K562 (cell line): Measurements from ENCODE around the gene HRC. TPM values are rescaled to one million over a fixed set of nuclear protein-coding genes. Genes with fewer than 3 reads are reported as not detected.

ENCODE experiments used
- ARID2 ChIP-seq: fragments of 450-650 bp; IDR thresholded peaks from 2 replicates; pipeline ENCODE4 v1.6.1; 2017; ENCODE audit warnings: antibody characterized with exemption, mild to moderate bottlenecking
- BCOR ChIP-seq: fragments of 450-650 bp; IDR thresholded peaks from 2 replicates; pipeline ENCODE4 v1.6.1; 2016
- BDP1 ChIP-seq: IDR thresholded peaks from 3 replicates; pipeline ENCODE4 v1.6.1; 2011; ENCODE audit not compliant: insufficient read length, insufficient read depth
- CBFA2T2 ChIP-seq: fragments of 450-650 bp; conservative IDR thresholded peaks from 2 replicates; pipeline ENCODE4 v1.6.1; 2017; ENCODE audit warnings: mild to moderate bottlenecking
- ERF ChIP-seq: fragments of 450-650 bp; formaldehyde crosslinking; IDR thresholded peaks from 2 replicates; pipeline ENCODE4 v1.4.0; 2020; ENCODE audit warnings: mild to moderate bottlenecking, mixed read lengths
- MTA3 ChIP-seq: fragments of 450-650 bp; formaldehyde crosslinking; IDR thresholded peaks from 2 replicates; pipeline ENCODE4 v1.6.1; 2017; ENCODE audit warnings: mild to moderate bottlenecking, borderline replicate concordance
- PCBP1 ChIP-seq: fragments of 200-400 bp; formaldehyde crosslinking; IDR thresholded peaks from 2 replicates; pipeline ENCODE4 v1.6.1; 2018; ENCODE audit warnings: mild to moderate bottlenecking, low read depth, low read length; ENCODE audit not compliant: poor library complexity, severe bottlenecking
- TCF3 ChIP-seq: sonication (generic); formaldehyde crosslinking; IDR thresholded peaks from 2 replicates; pipeline ENCODE4 v1.4.0; 2020; ENCODE audit warnings: mild to moderate bottlenecking, missing genetic modification reagents
- ZNF253 ChIP-seq: fragments of 250-450 bp; sonication (Bioruptor Pico); conservative IDR thresholded peaks from 2 replicates; pipeline ENCODE4 v1.6.1; 2021; ENCODE audit warnings: mild to moderate bottlenecking
- ZNF696 ChIP-seq: fragments of 250-450 bp; sonication (Bioruptor Pico); conservative IDR thresholded peaks from 2 replicates; pipeline ENCODE4 v1.4.0; 2020; ENCODE audit warnings: mild to moderate bottlenecking, moderate library complexity
- polyA plus RNA-seq, 8 experiments: library from polyadenylated mRNA; depleted of rRNA in 4 of 8; stranded (reverse) in 5 of 8; unstranded in 3 of 8; fragments of >200 nt; fragmentation: Nextera tagmentation in 2 of 8; fragmentation: Illumina TruSeq in 1 of 8; extraction: Ambion mirVana in 2 of 8; extraction: Trizol in 1 of 8; gene quantifications; 2 replicates each; pipeline versions ENCODE4 v1.2.1 to v1.2.3, GENCODE V29; 2011 to 2014; ENCODE audit warnings: inconsistent platforms in 1 of 8, missing spikeins in 1 of 8
- total RNA-seq, 7 experiments: library from RNA; depleted of rRNA in 6 of 7; stranded (reverse); fragments of >200 nt in 6 of 7; fragmentation: Illumina TruSeq in 2 of 7; extraction: Trizol in 2 of 7; gene quantifications; 2 replicates each; pipeline versions ENCODE4 v1.2.1 to v1.2.3, GENCODE V29; 2011 to 2021; ENCODE audit warnings: low replicate concordance in 1 of 7
- TF ChIP-seq, protein P1 (sequence below), 2 experiments: fragments of 150-350 bp in 1 of 2; IDR thresholded peaks; 2 replicates each; pipeline ENCODE4 v1.6.1; 2012 to 2016; ENCODE audit warnings: low read depth in 2 of 2, low read length in 2 of 2, mild to moderate bottlenecking in 1 of 2, moderate library complexity in 1 of 2
- TF ChIP-seq, protein P2 (sequence below): sonication (generic); formaldehyde crosslinking; IDR thresholded peaks from 2 replicates; pipeline ENCODE4 v1.8.1; 2023; ENCODE audit warnings: mild to moderate bottlenecking, missing genetic modification reagents, moderate library complexity
- TF ChIP-seq, protein P3 (sequence below), 2 experiments: fragments of 450-650 bp; IDR thresholded peaks; 2 replicates each; pipeline ENCODE4 v1.6.1; 2016; ENCODE audit warnings: mild to moderate bottlenecking in 2 of 2, borderline replicate concordance in 1 of 2, low read depth in 1 of 2, moderate library complexity in 1 of 2

The HRC gene
- total and polyA plus RNA-seq, 9 of the 15 experiments (the other 6 are each of a cell fraction or from before 2014, with no cell fraction given) = 0.66 to 18.7 (median 13.1) TPM

- TF ChIP-seq, protein P1, sequence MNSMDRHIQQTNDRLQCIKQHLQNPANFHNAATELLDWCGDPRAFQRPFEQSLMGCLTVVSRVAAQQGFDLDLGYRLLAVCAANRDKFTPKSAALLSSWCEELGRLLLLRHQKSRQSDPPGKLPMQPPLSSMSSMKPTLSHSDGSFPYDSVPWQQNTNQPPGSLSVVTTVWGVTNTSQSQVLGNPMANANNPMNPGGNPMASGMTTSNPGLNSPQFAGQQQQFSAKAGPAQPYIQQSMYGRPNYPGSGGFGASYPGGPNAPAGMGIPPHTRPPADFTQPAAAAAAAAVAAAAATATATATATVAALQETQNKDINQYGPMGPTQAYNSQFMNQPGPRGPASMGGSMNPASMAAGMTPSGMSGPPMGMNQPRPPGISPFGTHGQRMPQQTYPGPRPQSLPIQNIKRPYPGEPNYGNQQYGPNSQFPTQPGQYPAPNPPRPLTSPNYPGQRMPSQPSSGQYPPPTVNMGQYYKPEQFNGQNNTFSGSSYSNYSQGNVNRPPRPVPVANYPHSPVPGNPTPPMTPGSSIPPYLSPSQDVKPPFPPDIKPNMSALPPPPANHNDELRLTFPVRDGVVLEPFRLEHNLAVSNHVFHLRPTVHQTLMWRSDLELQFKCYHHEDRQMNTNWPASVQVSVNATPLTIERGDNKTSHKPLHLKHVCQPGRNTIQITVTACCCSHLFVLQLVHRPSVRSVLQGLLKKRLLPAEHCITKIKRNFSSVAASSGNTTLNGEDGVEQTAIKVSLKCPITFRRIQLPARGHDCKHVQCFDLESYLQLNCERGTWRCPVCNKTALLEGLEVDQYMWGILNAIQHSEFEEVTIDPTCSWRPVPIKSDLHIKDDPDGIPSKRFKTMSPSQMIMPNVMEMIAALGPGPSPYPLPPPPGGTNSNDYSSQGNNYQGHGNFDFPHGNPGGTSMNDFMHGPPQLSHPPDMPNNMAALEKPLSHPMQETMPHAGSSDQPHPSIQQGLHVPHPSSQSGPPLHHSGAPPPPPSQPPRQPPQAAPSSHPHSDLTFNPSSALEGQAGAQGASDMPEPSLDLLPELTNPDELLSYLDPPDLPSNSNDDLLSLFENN (IDR thresholded peaks at IDR 0.05; ENCODE audit: low read depth in 2 of 2, low read length in 2 of 2) = 0 out of 4 replicates have a peak, but pooled peaks of 1 of the 2 experiments have one; percentile 30
- TF ChIP-seq TCF3 (CRISPR knock-in tag) (peak; percentile 82), ERF (CRISPR knock-in tag) (peak; percentile 74; the same call in 1 of the 2 replicates), ZNF696 (CRISPR knock-in tag) (no peak), MTA3 (0 out of 2 replicates have a peak, but pooled peaks have one; percentile 67), BDP1 (no peak), PCBP1 (peak; percentile 39), BCOR (0 out of 2 replicates have a peak, but pooled peaks have one; percentile 11), ARID2 (no peak), CBFA2T2 (peak; percentile 53), ZNF253 (CRISPR knock-in tag) (0 out of 2 replicates have a peak, but pooled peaks have one; percentile 36)
- TF ChIP-seq, protein P2, sequence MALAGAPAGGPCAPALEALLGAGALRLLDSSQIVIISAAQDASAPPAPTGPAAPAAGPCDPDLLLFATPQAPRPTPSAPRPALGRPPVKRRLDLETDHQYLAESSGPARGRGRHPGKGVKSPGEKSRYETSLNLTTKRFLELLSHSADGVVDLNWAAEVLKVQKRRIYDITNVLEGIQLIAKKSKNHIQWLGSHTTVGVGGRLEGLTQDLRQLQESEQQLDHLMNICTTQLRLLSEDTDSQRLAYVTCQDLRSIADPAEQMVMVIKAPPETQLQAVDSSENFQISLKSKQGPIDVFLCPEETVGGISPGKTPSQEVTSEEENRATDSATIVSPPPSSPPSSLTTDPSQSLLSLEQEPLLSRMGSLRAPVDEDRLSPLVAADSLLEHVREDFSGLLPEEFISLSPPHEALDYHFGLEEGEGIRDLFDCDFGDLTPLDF = 0 out of 2 replicates have a peak, but pooled peaks have one; percentile 33
- TF ChIP-seq, protein P3, sequence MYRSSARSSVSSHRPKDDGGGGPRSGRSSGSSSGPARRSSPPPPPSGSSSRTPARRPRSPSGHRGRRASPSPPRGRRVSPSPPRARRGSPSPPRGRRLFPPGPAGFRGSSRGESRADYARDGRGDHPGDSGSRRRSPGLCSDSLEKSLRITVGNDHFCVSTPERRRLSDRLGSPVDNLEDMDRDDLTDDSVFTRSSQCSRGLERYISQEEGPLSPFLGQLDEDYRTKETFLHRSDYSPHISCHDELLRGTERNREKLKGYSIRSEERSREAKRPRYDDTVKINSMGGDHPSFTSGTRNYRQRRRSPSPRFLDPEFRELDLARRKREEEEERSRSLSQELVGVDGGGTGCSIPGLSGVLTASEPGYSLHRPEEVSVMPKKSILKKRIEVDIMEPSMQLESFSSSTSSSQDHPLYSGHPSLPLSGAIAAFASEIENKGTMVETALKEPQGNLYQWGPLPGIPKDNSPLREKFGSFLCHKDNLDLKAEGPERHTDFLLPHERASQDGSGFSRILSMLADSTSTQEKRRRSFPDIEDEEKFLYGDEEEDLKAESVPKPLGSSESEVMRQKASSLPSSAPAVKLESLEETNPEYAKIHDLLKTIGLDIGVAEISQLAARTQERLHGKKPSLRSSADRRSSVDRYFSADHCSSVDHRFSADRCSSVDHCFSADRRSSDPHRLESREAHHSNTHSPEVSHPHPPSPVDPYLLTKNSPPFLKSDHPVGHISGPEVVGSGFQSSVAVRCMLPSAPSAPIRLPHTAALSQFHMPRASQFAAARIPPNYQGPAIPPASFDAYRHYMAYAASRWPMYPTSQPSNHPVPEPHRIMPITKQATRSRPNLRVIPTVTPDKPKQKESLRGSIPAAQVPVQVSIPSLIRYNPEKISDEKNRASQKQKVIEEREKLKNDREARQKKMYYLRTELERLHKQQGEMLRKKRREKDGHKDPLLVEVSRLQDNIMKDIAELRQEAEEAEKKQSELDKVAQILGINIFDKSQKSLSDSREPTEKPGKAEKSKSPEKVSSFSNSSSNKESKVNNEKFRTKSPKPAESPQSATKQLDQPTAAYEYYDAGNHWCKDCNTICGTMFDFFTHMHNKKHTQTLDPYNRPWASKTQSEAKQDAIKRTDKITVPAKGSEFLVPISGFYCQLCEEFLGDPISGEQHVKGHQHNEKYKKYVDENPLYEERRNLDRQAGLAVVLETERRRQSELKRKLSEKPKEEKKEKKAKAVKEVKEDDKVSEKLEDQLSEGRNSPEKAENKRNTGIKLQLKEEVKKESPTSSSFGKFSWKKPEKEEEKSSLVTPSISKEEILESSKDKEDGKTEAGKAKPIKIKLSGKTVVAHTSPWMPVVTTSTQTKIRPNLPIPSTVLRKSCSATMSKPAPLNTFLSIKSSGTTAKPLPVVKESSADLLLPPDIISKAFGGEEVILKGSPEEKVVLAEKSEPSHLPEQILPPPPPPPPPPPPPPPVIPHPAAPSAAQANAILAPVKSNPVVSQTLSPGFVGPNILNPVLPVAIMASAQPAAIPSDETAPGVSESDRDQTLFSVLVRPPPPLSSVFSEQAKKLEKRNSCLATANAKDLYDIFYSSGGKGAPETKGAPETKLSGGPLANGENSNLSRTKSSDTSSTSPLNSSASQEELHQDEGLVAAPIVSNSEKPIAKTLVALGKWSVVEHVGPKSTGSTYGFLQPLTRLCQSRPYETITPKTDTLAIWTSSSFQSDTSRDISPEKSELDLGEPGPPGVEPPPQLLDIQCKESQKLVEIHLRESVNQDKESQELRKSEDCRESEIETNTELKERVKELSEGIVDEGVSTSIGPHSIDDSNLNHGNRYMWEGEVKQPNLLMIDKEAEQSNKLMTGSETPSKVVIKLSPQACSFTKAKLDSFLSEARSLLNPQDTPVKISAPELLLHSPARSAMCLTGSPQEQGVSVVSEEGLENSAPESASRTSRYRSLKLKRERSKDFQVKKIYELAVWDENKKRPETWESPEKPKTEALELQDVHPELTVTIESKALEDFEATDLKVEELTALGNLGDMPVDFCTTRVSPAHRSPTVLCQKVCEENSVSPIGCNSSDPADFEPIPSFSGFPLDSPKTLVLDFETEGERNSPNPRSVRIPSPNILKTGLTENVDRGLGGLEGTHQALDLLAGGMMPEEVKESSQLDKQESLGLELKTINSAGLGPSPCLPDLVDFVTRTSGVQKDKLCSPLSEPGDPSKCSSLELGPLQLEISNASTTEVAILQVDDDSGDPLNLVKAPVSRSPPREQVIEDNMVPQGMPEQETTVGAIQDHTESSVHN (IDR thresholded peaks at IDR 0.05; ENCODE audit: borderline replicate concordance in 1 of 2, low read depth in 1 of 2) = no peak
Measured at GRCh38 chr19:49148784-49149651, 6.2 kb downstream of the HRC start (continued).
